ENCODE data around the gene KCNMB1.

- TF ChIP-seq HDAC2 (IDR thresholded peaks at IDR 0.05) (no peak), ZNF274 (IDR thresholded peaks at IDR 0.05; ENCODE audit: insufficient read depth, insufficient read length) (no peak), TCF12 (IDR thresholded peaks at IDR 0.05; ENCODE audit: low read depth, low read length) (no peak), CTCF (IDR thresholded peaks at IDR 0.05 in 2 of 3, conservative IDR thresholded peaks at IDR 0.05 in 1 of 3; ENCODE audit: control insufficient read depth in 2 of 3, extremely low read depth in 1 of 3, insufficient read depth in 1 of 3, low read depth in 3 of 3, low read length in 3 of 3) (no peak), POLR2A (IDR thresholded peaks at IDR 0.05; ENCODE audit: low read depth, low read length) (no peak), SPI1 (IDR thresholded peaks at IDR 0.05; ENCODE audit: borderline replicate concordance, insufficient read depth, low read depth, low read length) (no peak), TAF1 (IDR thresholded peaks at IDR 0.05; ENCODE audit: borderline replicate concordance, low read depth, low read length) (no peak), EZH2 (IDR thresholded peaks at IDR 0.05; ENCODE audit: borderline replicate concordance, control insufficient read depth, low read depth, low read length) (no peak), MYB (IDR thresholded peaks at IDR 0.05; ENCODE audit: borderline replicate concordance, low read depth, low read length) (no peak), KDM1A (IDR thresholded peaks at IDR 0.05; ENCODE audit: borderline replicate concordance) (no peak), GABPA (IDR thresholded peaks at IDR 0.05; ENCODE audit: low read depth) (no peak)
- TF ChIP-seq, protein P1, sequence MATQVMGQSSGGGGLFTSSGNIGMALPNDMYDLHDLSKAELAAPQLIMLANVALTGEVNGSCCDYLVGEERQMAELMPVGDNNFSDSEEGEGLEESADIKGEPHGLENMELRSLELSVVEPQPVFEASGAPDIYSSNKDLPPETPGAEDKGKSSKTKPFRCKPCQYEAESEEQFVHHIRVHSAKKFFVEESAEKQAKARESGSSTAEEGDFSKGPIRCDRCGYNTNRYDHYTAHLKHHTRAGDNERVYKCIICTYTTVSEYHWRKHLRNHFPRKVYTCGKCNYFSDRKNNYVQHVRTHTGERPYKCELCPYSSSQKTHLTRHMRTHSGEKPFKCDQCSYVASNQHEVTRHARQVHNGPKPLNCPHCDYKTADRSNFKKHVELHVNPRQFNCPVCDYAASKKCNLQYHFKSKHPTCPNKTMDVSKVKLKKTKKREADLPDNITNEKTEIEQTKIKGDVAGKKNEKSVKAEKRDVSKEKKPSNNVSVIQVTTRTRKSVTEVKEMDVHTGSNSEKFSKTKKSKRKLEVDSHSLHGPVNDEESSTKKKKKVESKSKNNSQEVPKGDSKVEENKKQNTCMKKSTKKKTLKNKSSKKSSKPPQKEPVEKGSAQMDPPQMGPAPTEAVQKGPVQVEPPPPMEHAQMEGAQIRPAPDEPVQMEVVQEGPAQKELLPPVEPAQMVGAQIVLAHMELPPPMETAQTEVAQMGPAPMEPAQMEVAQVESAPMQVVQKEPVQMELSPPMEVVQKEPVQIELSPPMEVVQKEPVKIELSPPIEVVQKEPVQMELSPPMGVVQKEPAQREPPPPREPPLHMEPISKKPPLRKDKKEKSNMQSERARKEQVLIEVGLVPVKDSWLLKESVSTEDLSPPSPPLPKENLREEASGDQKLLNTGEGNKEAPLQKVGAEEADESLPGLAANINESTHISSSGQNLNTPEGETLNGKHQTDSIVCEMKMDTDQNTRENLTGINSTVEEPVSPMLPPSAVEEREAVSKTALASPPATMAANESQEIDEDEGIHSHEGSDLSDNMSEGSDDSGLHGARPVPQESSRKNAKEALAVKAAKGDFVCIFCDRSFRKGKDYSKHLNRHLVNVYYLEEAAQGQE (IDR thresholded peaks at IDR 0.05; ENCODE audit: low read depth, low read length) = no peak
- TF ChIP-seq, protein P2, sequence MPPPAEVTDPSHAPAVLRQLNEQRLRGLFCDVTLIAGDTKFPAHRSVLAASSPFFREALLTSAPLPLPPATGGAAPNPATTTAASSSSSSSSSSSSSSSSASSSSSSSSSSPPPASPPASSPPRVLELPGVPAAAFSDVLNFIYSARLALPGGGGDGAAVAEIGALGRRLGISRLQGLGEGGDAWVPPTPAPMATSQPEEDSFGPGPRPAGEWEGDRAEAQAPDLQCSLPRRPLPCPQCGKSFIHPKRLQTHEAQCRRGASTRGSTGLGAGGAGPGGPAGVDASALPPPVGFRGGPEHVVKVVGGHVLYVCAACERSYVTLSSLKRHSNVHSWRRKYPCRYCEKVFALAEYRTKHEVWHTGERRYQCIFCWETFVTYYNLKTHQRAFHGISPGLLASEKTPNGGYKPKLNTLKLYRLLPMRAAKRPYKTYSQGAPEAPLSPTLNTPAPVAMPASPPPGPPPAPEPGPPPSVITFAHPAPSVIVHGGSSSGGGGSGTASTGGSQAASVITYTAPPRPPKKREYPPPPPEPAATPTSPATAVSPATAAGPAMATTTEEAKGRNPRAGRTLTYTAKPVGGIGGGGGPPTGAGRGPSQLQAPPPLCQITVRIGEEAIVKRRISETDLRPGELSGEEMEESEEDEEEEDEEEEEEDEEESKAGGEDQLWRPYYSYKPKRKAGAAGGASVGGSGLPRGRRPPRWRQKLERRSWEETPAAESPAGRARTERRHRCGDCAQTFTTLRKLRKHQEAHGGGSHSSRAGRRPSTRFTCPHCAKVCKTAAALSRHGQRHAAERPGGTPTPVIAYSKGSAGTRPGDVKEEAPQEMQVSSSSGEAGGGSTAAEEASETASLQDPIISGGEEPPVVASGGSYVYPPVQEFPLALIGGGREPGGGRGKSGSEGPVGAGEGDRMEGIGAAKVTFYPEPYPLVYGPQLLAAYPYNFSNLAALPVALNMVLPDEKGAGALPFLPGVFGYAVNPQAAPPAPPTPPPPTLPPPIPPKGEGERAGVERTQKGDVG (CRISPR knock-in tag; IDR thresholded peaks at IDR 0.05) = no peak
Observed at GRCh38 chr5:170421826-170422225, 32.7 kb upstream of the KCNMB1 start.
